Measurements from ENCODE around the gene C2CD4C.

C2CD4C gene

DNA sequence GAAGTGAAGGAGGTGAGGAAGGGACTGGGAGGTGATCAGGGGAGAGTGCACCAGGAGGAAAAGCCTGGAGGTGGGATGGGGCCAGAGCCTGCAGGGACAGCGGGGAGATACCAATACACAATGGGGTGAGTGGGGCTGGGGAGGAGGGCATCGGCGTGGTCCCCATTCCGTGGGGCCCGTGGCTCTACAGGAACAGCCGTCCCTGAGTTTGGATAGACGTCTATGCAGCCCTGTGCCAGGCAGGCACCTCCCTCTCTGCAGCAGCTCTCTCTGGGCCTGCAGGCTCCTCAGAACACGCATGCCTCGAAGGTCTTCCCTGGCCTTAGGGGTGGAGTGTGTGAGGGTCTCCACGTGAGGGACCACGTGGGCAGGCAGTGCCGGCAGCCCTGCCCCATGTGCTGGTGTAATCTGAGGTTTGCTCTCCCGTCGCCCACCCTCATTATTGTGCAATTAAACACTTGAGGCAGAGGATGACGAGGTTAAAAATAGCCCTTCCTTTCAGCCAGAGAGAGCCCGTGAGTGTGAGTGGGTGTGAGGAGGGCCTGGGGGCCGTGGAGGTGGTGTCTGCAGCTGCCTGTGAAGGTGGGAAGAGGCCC is 16.5 kb downstream of the C2CD4C start:
- TF ChIP-seq, protein P1, sequence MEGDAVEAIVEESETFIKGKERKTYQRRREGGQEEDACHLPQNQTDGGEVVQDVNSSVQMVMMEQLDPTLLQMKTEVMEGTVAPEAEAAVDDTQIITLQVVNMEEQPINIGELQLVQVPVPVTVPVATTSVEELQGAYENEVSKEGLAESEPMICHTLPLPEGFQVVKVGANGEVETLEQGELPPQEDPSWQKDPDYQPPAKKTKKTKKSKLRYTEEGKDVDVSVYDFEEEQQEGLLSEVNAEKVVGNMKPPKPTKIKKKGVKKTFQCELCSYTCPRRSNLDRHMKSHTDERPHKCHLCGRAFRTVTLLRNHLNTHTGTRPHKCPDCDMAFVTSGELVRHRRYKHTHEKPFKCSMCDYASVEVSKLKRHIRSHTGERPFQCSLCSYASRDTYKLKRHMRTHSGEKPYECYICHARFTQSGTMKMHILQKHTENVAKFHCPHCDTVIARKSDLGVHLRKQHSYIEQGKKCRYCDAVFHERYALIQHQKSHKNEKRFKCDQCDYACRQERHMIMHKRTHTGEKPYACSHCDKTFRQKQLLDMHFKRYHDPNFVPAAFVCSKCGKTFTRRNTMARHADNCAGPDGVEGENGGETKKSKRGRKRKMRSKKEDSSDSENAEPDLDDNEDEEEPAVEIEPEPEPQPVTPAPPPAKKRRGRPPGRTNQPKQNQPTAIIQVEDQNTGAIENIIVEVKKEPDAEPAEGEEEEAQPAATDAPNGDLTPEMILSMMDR (IDR thresholded peaks at IDR 0.05) = no peak

DNA sequence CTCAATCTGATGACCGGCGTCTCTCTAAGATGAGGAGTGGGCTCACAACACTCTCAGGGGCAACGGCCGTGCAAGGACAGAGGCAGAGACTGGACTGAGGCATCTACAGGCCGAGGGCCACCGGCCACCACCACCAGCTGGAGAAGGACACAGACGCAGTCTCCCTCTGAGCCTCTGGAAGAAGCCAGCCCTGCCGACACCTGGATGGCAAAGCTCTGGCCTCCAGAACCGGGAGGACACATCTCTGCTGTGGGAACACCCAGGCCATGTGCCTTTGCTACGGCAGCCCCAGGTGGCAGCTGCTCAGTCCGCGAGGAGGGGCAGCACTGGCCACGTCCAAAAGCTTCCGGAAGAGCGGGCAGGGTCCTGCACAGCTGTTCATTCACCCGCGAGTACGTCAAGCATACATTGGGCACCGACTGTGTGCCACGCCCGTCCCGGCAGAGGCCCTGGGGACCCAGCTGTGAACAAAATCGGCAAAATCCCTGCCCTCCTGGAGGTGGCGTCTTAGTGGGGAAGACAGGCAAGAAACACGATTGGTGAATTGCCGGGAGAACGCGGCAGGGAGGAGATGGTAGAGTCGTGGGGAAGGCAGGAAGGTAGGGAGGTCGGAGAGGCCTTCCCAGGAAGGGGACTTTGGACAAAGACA is 17.1 kb downstream of the C2CD4C start:
- TF ChIP-seq, protein P1 (IDR thresholded peaks at IDR 0.05) = no peak

DNA sequence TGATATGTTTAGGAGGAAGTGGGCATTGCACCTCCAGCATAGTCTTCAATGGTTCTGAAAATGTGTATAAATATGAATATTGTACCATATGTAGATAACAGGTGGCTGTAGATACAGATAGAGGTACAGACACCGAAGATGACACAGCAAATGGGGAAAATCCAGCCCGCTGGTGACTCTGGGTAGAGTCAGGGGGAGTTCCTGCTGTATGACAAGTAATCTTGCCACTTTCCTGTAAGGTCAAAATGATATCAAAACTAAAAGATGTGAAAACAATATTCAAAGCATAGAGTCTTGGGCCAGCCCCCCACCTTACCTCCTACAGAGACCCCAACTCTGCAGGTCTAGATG is 17.8 kb downstream of the C2CD4C start:
- TF ChIP-seq, protein P1 (IDR thresholded peaks at IDR 0.05) = no peak

DNA sequence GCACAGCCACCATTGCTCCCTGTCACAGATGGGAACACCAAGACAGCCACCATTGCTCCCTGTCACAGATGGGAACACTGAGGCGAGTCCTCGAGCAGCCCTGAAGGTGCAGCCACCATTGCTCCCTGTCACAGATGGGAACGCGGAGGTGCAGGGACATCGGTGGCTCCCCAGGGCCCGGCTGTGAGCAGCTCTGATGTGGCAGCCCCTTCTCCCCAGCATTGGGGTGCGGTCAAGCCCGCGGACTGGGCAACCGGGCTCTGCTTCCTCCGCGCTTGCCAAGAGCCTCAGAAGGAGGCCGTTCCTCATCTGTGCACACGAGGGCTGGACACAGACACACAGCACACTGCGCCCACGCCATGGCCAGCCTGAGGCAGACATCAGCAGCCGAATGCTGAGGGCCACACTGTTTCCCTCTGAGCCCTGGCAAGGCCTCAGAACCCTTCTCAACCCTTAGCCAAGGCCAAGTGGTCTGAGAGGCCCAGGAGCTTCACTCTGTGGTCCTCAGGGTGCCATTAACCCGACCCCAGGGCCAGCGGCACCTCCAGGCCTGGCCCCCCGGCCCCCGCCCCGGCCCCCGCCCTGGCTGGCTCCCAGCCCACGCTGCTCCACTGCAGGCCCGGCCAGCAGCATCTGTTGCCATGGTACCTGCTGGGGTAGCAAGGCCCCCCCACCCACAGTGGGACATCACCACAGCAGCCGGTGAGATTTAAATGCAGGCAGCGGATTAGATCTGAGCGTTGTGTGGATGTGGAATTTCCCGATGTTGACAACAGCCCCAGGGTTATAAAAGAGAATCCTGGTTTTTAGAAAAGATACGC is 18.4 kb downstream of the C2CD4C start:
- TF ChIP-seq, protein P1 (IDR thresholded peaks at IDR 0.05) = no peak

DNA sequence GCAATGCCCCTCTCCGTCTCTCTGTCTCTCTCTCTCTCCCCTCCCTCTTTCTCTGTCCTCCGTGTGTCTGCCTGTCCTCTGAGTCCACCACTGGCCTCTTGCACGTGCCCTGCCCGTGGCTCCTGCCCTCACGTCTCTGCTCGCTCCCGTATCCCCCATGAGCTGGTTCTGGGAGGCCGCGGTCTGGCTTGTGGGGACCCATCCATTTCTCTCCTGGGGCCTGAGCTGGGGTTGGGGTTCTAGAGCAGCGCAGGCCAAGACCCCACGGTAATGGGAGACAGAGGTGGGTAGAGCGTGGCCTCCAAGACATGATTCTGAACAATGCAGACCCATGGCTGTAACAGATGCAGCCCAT is 19.0 kb downstream of the C2CD4C start:
- TF ChIP-seq, protein P1 (IDR thresholded peaks at IDR 0.05) = no peak

DNA sequence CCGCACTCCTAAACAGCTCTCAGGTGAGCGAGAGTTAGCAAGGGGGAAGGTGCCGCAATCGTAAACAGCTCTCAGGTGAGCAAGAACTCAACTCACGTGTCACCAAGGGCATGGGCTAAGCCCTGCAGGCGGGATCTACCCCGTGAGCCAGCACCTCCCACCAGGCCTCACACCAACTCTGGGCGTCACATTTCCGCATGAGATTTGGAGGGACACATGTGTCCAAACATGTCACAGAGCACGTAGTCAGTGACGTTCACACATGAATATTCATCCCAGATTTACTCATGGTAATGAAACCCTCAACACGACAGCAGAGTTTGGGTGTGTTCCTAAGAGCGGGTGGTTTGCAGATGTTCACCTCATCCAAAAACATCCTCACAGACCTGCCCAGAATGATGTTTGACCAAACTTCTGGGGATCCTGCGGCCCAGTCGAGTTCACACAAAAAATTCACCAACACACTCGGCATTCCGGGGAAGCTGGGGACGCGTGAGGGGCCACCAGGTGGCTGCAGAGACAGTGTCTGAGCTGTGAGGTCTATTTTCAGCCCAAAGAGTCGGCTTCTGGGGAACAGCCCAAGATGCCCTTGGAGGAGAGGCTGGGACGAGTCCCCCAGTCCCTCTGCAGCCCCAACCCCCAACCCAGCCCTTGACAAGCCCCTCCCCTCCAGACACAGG is 19.6 kb downstream of the C2CD4C start:
- TF ChIP-seq, protein P1 (IDR thresholded peaks at IDR 0.05) = no peak

DNA sequence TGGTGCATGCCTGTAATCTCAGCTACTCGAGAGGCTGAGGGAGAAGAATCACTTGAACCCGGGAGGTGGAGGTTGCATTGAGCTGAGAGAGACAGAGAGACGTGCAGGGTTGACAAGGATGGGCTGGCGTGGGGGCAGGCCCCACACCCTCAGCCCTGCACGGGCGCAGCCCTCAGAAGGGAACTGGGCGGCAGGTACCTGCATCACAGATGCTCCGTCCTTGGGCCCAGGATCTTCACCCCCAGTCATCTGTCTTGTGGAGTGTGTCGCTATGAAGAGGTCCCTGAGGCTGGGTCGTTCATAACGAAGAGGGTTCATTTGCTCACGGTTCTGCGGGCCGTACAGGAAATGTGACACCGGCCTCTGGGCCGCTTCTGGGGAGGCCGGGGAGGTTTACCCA is 20.3 kb downstream of the C2CD4C start:
- TF ChIP-seq, protein P1 (IDR thresholded peaks at IDR 0.05) = no peak
